SJSA1 (cell line): ENCODE measurements around the gene ORAI1. TPM values are rescaled to one million over a fixed set of nuclear protein-coding genes. Genes with fewer than 3 reads are reported as not detected.
"Not testable (repeated sequence)": the region's sequence is repeated elsewhere in the genome, so short reads cannot be mapped to it uniquely, and the experiment has no call there.

Experiments used
- DNase-seq, 2 experiments: peaks; one replicate each; pipeline ENCODE4 v3.0.0-alpha.2; 2015 to 2020; ENCODE audit warnings: low spot score in 2 of 2, low read depth in 1 of 2
- H3K27ac ChIP-seq: fragments of 250-450 bp; sonication (Bioruptor Pico); 2 replicates; pipeline ENCODE4 v1.5.1; 2020; ENCODE audit warnings: mild to moderate bottlenecking, moderate library complexity
- H3K27me3 ChIP-seq: fragments of 250-450 bp; sonication (Bioruptor Pico); replicated peaks from 2 replicates; pipeline ENCODE4 v1.5.1; 2020; ENCODE audit warnings: mild to moderate bottlenecking, moderate library complexity
- H3K36me3 ChIP-seq: fragments of 250-450 bp; sonication (Bioruptor Pico); 2 replicates; pipeline ENCODE4 v1.5.1; 2020; ENCODE audit warnings: mild to moderate bottlenecking
- H3K4me1 ChIP-seq: fragments of 250-450 bp; sonication (Bioruptor Pico); replicated peaks from 2 replicates; pipeline ENCODE4 v1.6.1; 2021; ENCODE audit warnings: mild to moderate bottlenecking
- H3K4me3 ChIP-seq: fragments of 250-450 bp; sonication (Bioruptor Pico); 2 replicates; pipeline ENCODE4 v1.5.1; 2020; ENCODE audit warnings: mild to moderate bottlenecking
- H3K9me3 ChIP-seq: fragments of 250-450 bp; sonication (Bioruptor Pico); replicated peaks from 2 replicates; pipeline ENCODE4 v1.5.1; 2020; ENCODE audit warnings: mild to moderate bottlenecking
- total RNA-seq: library from RNA; depleted of rRNA; stranded (reverse); fragments of >200 nt; shearing (Covaris generic); gene quantifications from 2 replicates; pipeline ENCODE4 v1.2.3, GENCODE V29; 2014

Gene ORAI1
- total RNA-seq, 1 experiment from 2014 or later = 11.7 TPM

- H3K27me3 ChIP-seq = no peaks in the 10 kb centered on the region
- no peak overlapping the region for H3K4me3 ChIP-seq
- DNase-seq = no peak
- peaks cover 19% of the 10 kb centered on the region for H3K4me1 ChIP-seq
- no peak overlapping the region for H3K27ac ChIP-seq
- no peaks in the 10 kb centered on the region for H3K9me3 ChIP-seq
- no peaks in the 10 kb centered on the region for H3K36me3 ChIP-seq
These were observed 5.9 kb upstream of the ORAI1 start for GRCh38 chr12:121620333-121620891.

- Histone ChIP-seq H3K27me3 (no peaks in the 10 kb centered on the region), H3K4me3 (peak overlapping the region; percentile 71), H3K27ac (peak overlapping the region; percentile 50), H3K4me1 (peaks cover 31% of the 10 kb centered on the region), H3K36me3 (peaks cover 5% of the 10 kb centered on the region; the same call in 1 of the 2 replicates), H3K9me3 (no peaks in the 10 kb centered on the region)
- DNase-seq = peak; percentile 74 to 89
These were observed 717 bp downstream of the ORAI1 start for GRCh38 chr12:121626853-121627640.

- Histone ChIP-seq H3K4me3 (peak overlapping the region; percentile 71), H3K36me3 (peaks cover 5% of the 10 kb centered on the region; the same call in 1 of the 2 replicates), H3K4me1 (peaks cover 31% of the 10 kb centered on the region), H3K27ac (no peak overlapping the region), H3K9me3 (no peaks in the 10 kb centered on the region), H3K27me3 (no peaks in the 10 kb centered on the region)
- DNase-seq = no peak
These were observed 1.7 kb downstream of the ORAI1 start for GRCh38 chr12:121628037-121628436.

- H3K27me3 ChIP-seq = no peaks in the 10 kb centered on the region
- H3K4me1 ChIP-seq = peaks cover 31% of the 10 kb centered on the region
- DNase-seq = no peak
- H3K27ac ChIP-seq = no peak overlapping the region
- H3K36me3 ChIP-seq = peaks cover 5% of the 10 kb centered on the region; the same call in 1 of the 2 replicates
- H3K9me3 ChIP-seq = no peaks in the 10 kb centered on the region
- H3K4me3 ChIP-seq = no peak overlapping the region
These were observed 2.2 kb downstream of the ORAI1 start for GRCh38 chr12:121628536-121628935.

GRCh38 chr12:121630791-121631355 is 4.5 kb downstream of the ORAI1 start:
- Histone ChIP-seq H3K4me3 (no peak overlapping the region), H3K36me3 (peaks cover 5% of the 10 kb centered on the region; the same call in 1 of the 2 replicates), H3K27me3 (no peaks in the 10 kb centered on the region), H3K9me3 (no peaks in the 10 kb centered on the region), H3K27ac (no peak overlapping the region), H3K4me1 (peaks cover 23% of the 10 kb centered on the region)
- no peak for DNase-seq

DNA sequence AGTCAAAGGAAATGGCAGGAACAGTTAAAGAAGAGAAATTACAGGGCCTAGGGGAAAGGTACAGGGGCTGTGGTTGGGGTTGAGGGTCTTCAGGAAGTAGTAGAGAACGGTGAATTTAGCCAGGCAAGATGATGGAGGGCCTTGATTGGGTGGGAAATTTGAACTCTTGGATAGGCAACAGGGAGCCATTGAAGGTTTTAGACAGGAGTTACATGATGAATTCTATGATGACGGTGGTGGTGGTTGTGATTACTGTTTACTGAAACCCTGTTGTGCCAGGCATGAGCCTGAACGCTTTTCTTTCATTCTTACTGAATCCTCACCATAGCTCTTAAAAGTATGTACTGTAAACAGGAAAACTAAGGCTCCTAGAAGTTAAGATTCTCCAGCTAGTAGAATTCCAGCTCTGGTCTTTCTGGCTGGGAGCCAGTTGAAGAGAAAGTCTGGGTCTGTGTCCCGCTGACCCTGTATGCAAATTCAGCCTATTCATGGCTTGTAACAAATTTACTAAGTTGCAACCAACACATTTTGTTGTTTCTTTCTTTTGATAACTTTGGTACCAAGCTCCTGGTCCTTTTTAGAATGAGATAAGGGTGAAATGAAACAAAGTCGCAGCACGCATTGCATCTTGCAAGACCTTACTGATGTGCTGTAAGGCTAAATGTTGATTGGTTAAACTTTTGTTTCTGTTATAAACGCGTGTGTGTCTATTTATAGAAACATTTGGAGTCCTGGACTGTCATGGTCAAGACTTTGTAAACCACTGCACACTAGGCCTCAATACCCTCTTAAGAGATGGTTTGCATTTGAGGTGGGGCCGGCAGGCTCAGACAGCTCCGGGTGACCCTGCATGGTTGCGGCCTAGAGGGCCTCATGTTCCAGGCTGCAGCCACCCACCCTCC is 6.0 kb downstream of the ORAI1 start:
- Histone ChIP-seq H3K27me3 (no peaks in the 10 kb centered on the region), H3K36me3 (peaks cover 5% of the 10 kb centered on the region; the same call in 1 of the 2 replicates), H3K4me3 (no peak overlapping the region), H3K9me3 (no peaks in the 10 kb centered on the region), H3K4me1 (peaks cover 20% of the 10 kb centered on the region), H3K27ac (no peak overlapping the region)
- DNase-seq = no peak

DNA sequence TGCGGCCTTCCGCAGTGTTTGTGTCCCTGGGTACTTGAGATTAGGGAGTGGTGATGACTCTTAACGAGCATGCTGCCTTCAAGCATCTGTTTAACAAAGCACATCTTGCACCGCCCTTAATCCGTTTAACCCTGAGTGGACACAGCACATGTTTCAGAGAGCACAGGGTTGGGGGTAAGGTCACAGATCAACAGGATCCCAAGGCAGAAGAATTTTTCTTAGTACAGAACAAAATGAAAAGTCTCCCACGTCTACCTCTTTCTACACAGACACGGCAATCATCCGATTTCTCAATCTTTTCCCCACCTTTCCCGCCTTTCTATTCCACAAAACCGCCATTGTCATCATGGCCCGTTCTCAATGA is 7.5 kb downstream of the ORAI1 start:
- not testable (repeated sequence) for H3K36me3 ChIP-seq, H3K4me3 ChIP-seq, H3K27ac ChIP-seq, H3K27me3 ChIP-seq, DNase-seq, H3K9me3 ChIP-seq, H3K4me1 ChIP-seq

- Histone ChIP-seq H3K4me1 (peaks cover 2% of the 10 kb centered on the region), H3K9me3 (no peaks in the 10 kb centered on the region), H3K4me3 (no peak overlapping the region), H3K36me3 (peaks cover 5% of the 10 kb centered on the region; the same call in 1 of the 2 replicates), H3K27ac (no peak overlapping the region), H3K27me3 (no peaks in the 10 kb centered on the region)
- DNase-seq = no peak
These were observed 8.5 kb downstream of the ORAI1 start for GRCh38 chr12:121634836-121635235.

DNA sequence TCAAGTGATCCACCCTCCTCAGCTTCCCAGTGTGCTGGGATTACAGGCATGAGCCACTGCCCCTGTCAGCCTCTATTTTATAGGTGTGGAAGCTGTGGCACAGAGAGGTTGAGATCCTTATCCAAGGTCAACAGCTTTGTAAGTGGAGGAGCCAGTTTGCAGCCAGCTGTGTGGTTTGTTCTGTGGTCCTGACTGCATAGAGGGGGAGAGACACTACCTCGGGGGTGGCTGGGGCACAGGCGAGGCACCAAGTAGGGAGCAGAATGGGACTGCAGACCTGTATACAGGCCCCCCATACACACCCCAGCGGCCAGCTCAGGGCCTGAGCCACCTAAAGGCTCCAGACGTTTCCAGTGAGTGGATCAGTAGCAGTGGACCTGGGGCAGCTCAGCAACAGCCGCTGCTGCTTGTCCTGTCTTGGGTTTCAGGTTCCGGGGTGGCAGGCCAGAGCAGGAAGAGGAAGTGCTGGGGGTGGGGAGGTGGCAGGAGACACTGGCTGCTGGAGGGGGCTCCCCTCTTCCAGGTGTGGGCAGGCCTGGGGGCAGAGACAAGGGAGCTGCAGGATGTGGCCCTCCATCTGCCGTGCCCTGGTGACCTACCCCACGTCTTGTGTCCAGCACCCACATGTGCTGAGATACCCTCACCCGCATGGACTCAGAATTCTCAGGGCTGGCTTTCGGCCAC is 11.0 kb downstream of the ORAI1 start:
- Histone ChIP-seq H3K9me3 (no peaks in the 10 kb centered on the region), H3K4me3 (no peak overlapping the region), H3K4me1 (no peaks in the 10 kb centered on the region), H3K27ac (no peak overlapping the region), H3K36me3 (no peaks in the 10 kb centered on the region; the same call in 1 of the 2 replicates), H3K27me3 (no peaks in the 10 kb centered on the region)
- DNase-seq = no peak

DNA sequence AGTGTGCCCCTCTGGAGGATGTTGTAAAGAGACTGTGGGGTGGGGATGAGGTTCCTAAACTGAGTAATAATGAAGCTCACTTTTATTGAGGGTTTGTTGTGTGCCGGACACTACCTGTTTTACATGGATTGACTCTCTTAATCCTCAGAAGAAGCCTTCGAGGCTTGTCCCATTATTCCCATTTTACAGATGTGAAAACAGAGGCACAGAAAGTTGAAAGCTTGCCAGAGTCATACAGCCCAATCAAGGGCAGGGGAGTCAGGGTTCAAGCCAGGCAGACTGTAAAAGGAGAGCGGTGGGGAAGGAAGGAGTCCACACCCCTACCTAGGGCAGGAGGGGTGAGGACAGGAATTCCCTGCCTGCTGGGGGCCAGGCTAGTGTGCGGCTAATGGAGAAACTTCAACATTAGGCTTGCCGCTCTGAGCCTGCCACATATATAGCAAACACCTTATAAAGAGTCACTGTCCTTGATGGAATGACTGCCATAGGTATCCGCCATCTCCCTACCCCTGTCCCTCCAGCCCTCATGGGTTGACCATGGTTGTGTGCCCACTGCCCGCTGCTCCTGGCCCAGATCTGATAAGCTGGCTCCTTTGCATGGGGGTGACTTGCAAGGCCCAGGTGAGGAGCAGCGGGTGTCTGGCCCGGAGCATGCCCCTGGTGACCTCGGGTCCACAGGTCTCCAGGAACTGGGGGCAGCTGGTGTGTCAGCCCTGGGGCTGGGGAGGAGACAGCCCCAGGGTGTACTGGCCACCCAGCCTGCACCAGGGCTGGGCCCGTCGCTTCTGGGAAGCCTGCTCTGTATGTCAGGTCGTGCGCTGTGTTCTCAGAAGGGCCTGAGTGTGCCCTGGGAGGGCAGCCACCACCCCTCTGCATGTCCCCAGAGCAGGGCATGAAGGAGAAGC is 12.2 kb downstream of the ORAI1 start:
- H3K4me1 ChIP-seq = no peaks in the 10 kb centered on the region
- no peak overlapping the region for H3K27ac ChIP-seq
- DNase-seq = no peak
- H3K9me3 ChIP-seq = no peaks in the 10 kb centered on the region
- no peak overlapping the region for H3K4me3 ChIP-seq
- no peaks in the 10 kb centered on the region for H3K27me3 ChIP-seq
- no peaks in the 10 kb centered on the region; the same call in 1 of the 2 replicates for H3K36me3 ChIP-seq

DNA sequence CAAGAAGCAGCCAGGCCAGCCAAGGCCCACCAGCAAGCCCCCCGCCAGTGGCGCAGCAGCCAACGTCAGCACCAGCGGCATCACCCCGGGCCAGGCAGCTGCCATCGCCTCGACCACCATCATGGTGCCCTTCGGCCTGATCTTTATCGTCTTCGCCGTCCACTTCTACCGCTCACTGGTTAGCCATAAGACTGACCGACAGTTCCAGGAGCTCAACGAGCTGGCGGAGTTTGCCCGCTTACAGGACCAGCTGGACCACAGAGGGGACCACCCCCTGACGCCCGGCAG is 15.0 kb downstream of the ORAI1 start:
- Histone ChIP-seq H3K4me1 (no peaks in the 10 kb centered on the region), H3K36me3 (no peaks in the 10 kb centered on the region; the same call in 1 of the 2 replicates), H3K9me3 (no peaks in the 10 kb centered on the region), H3K4me3 (no peak overlapping the region), H3K27ac (no peak overlapping the region), H3K27me3 (no peaks in the 10 kb centered on the region)
- no peak for DNase-seq

DNA sequence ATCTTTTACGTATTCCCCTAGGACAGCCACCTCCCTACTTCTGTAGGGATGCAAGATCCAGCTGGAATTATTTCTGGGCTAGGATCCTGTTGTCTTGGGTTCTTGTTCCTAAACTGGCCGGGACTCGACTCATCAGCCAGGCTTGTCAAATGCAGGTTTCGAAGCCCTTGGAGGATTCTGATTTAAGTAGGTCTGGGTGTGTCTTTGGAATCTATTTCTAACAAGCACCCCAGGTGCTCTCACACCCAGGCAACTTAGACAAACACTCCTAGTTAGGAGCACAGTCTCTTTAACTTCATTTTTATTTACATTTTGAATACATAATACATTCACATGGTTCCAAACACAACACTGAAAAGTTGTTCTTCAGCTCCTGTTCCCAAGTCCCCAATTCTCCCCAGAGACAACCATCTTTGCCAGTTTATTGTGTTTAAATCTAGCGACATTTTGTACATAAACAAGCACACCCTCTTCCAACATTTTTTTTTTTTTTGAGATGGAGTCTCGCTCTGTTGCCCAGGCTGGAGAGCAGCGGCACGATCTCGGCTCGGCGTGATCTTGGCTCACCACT is 22.2 kb downstream of the ORAI1 start:
- H3K4me3 ChIP-seq = no peak overlapping the region
- H3K9me3 ChIP-seq = no peaks in the 10 kb centered on the region
- DNase-seq = no peak
- H3K36me3 ChIP-seq = no peaks in the 10 kb centered on the region
- H3K27ac ChIP-seq = no peak overlapping the region
- no peaks in the 10 kb centered on the region for H3K27me3 ChIP-seq
- no peaks in the 10 kb centered on the region for H3K4me1 ChIP-seq
